Measurements from ENCODE around the gene SDK2.

The SDK2 gene

DNA sequence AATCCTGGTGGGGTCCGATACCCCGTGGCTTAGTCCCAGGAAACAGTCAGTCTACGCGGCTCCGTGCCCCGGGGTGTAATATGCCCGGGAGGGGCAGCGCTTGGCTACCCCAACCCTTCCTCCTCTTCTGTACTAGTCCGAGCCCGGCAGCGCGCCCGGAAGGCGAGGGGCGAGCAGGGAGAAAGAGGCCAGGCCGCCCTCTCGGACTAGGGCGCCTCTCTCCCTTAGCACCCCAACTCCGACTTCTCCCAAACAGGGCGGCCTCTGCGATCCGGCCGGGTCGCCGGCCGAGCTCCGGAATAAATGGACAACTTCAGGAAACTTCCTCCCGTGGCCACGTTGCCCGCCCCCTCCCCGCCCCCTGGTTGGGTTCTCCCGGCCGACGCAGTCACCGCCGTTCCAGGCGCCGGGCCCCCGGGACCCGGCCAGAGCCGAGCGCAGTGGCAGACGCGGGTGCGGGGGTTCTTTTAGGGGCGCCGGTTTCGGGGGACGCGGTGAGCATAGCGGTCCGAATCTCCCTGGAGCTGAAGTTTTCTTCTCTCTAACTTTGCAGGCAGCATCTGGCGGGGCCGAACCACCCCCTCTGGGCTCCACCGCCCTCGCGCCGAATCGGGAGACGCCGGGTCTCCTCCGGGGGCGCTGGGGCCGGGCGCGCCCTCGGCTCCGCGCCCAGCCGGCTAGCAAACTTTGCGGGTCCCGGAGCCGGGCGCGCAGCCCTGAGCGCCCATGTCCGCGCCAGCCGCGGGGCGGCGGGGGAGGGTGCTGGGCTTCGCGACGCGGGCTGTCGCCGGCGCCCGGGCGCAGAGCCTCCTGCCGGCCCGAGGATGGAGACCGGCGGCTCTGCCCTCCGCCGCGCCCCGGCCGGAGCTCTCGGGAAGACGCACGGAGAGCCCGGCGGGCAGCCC is at the start of gene SDK2:
TSS of gene SDK2 (minus strand) at position 301 of the 905 bp plus-strand sequence. CDS start 357 bp downstream, outside the sequence.
- DNase-seq: no peak

GRCh38 chr17:73693071-73693470 is 48.8 kb upstream of the SDK2 start:
- no peak for DNase-seq

DNA sequence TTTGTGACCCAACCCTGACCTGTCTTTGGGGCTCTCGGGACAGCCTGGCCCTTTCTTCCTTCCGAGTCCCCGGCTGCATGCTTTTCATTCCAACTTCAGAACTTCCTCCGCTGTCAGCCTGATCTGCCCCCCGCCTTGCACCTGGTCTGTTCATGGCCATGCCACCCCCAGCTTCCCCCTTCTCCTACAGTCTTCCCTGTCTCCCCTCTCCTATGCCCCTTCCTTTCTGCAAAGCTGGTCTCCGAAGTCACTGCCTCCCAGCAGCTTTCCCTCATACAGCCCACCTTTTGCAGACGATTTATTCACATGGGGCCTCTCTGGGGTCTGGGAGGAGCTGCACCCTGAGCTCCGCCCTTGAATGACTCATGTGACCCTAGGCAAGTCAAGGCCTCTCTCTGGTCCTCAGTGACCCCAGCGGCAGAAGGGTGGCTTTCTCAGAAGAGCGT is 47.1 kb upstream of the SDK2 start:
- DNase-seq: no peak

- DNase-seq: no peak
These were observed 46.4 kb upstream of the SDK2 start for GRCh38 chr17:73690676-73691075.

GRCh38 chr17:73689596-73690275 is 45.5 kb upstream of the SDK2 start:
- DNase-seq: no peak

DNA sequence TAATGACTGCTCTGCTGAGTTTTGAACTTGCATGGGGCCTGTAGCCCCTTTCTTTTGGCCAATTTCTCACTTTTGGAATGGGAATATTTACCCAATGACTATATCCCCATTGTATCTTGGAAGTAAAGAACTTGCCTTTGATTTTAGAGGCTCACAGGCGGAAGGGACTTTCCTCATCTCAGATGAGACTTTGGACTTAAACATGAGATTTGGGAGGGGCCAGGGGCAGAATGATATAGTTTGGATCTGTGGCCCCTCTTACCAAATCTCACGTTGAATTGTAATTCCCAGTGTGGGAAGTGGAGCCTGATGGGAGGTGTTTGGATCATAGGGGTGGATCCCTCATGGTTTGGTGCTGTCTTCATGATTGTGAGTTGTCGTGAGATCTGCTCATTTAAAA is 42.7 kb upstream of the SDK2 start:
- no peak for DNase-seq

DNA sequence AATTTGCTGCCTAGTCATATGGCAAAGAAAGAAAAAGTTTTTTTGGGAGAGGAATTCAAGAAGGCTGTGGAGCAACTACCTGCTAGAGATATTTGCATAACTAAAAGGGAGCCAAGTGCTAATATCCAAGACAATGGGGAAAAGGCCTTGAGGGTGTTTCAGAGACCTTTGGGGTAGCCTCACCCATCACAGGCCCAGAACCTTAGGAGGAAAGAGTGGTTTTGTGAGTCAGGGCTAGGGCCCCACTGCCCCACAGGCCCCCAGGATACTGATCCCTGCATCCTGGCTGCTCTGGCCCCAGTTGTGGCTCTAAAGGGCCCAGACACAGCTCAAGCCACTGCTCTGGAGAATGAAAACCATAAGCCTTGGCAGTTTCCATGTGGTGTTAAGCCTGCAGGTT is 41.9 kb upstream of the SDK2 start:
- no peak for DNase-seq

DNA sequence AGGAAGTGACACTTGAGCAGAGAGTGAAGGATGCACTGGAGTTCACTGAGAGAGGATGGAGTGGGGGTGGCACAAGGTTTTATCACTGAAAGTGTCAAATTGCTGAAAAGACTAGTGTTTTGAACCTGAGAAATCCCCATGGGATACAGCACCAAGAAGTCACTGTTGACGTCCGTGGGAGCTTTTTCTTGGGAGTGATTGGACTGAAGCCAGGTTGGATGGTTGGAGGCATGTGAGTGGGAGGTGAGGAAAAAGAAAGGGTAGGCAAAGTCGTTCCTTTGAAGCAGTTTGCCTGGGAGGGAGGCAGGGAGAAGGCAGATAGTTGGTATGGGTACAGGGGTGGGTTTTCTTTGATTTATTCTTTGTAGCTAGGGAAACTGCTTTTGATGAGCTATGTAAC is 39.9 kb upstream of the SDK2 start:
- DNase-seq: no peak

GRCh38 chr17:73683771-73684170 is 39.5 kb upstream of the SDK2 start:
- DNase-seq: no peak

- DNase-seq: no peak
These were observed 37.7 kb upstream of the SDK2 start for GRCh38 chr17:73681946-73682345.

GRCh38 chr17:73679476-73679875 is 35.2 kb upstream of the SDK2 start:
- no peak for DNase-seq

GRCh38 chr17:73678999-73679398 is 34.8 kb upstream of the SDK2 start:
- DNase-seq: no peak

- no peak for DNase-seq
These were observed 25.5 kb upstream of the SDK2 start for GRCh38 chr17:73669771-73670170.

DNA sequence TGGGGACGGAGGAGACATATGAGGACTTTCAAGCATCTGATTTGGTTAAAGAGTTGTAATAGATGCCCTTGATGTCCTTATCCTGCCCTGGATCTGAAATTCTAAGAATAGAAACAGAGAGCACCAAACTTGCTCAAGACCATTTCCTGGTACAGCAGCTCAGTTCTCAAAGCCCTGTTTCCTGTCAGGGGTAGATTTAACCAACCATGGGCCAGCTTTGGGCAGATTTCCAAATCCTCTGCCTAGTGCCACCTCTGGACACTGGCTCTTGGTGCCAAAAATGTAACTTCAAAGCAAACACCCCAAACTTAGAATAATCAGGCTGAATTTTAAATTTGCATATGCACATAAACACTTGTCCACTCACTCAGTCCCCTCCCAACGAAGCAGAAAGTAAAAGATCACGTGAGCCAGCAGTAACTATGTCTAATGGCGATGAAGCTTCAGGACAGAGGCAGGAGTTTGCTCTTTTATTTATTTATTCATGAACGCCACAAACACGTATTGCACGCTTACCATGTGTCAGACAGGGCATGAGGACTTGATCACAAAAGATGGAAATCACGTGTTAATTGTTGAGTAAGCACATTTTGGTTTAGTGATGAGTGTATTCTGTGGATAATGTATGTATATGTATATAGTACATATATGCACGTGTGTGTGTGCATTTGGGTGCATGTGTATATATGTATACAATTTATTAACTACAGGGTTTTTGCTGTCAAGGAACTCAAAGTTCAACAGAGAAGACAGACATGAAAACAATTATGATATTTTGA is 23.1 kb upstream of the SDK2 start:
- DNase-seq: peak in 1 of 2 donors; percentile 11

DNA sequence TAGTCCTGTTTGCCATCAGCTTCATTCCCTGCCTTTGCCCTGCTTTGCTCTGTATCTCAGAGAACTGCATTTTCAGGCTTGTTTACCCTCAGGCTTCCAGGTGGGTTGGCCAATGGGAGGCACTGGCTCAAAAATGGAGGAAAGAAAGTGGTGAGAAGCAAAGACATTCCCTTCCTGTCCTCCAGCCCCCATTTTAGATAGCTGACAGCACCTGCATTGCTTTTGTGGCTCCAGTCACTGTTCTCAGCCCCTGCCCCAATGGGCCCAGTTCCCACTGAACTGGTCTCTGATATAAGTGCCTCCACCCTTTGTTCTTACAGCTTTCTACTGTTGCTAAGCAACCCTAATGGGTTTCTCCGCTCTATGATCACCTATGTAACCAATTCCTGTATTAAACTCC is 19.4 kb upstream of the SDK2 start:
- no peak for DNase-seq

DNA sequence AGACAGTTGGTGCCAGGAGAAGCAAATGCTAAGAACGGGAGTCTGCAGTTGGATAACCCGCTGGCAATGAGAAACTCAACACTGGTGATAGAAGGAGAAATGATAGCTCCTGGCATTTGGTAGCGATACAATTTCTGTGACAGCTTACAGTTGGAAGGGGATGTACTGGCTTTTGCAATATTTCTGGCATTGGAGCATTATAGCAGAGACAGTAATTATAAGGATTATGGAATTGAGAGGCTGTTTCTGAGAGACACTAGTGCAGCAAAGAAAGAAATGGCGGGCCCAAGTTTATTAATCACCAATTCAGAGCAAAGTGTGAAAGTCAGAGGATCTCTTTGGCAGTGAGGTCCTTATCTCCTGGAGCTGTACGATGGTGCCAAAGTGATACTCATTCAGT is 16.1 kb upstream of the SDK2 start:
- no peak for DNase-seq

GRCh38 chr17:73658821-73659515 is 14.7 kb upstream of the SDK2 start:
- DNase-seq: no peak

- peak in 1 of 2 donors; percentile 22 for DNase-seq
These were observed 13.3 kb upstream of the SDK2 start for GRCh38 chr17:73657473-73658116.

DNA sequence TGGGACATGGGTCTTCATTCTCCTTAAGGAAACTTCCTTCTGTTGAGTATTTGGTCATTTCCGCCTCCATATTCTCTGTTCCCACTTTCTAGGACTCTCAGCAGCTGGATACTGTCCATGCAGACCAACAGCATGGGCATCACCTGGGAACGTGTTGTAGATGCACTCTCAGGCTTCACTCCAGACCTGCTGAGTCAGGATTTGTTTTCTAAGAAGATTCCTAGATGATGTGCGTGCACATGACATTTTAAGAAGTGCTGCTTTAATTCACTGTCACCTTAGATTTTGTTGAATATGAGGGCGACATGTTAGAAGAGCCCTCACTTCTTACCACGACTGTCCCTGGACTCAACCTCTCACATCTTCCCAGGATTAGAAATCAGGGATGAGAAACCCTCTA is 10.0 kb upstream of the SDK2 start:
- DNase-seq: no peak

DNA sequence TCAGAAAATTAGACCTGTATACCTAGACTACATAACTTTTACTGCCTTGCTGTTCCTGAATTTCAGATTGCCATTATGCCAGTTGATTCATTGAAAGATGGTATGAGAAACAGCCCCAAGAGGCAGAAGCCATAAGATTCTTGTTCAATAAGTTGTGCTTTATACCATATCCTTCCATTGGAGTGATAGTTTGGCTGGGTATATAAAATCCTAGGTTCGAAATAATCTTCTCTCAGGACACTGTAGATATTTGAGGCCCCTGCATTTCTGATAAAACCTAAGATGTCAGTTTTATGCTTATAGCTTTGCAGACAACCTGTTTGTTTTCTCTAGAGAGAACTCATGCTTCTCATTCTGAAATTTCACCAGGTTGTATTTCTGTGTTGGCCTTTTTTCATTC is 9.6 kb upstream of the SDK2 start:
- no peak for DNase-seq

DNA sequence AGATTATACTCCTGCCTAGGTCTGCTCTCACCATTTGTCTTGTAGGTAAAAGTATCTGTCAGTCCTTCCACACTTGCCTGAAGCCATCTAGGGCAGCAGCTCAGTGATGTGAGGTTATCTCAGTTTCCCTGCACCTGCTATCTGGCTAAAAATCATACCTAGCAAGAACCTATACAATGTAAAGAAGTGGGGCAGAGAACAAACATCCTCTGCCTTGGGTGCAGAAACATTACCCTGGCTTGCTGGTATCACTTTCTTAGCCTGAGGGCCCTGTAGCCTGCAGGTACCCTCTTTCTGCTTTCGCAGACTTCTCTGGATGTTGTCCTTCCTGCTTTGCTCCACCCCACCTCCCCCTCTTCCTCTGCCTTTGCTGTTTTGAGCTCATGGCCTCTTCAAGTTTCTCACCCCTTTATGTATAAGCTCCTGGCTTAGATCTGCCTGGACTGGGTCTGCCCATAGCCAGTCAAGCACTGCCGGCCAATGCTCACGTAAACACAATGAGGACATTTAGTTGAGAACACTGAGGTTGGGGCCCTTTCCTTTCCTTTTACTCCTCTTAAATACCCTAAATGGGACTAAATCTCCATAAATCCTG is 8.7 kb upstream of the SDK2 start:
- no peak for DNase-seq

Data from CD4-positive, alpha-beta T cell treated with Interleukin-1 beta for 1 hour (primary cell).